Activated CD8-positive, alpha-beta T cell treated with anti-CD3 and anti-CD28 coated beads, Interleukin-2, amount 10 ng/mL, durations not matched to agents 7 days and 5 days (primary cell): ENCODE results near the gene TNS1. TPM values are rescaled to one million over a fixed set of nuclear protein-coding genes. Genes with fewer than 3 reads are reported as not detected.

Experiments used
- ATAC-seq: fragments of 150-1000 bp; cut with Tn5 transposase; one replicate; pipeline ENCODE4 v1.10.0; 2021; ENCODE audit warnings: moderate library complexity
- CTCF ChIA-PET: fragments of 350-600 bp; sonication (Branson Sonifier 250); formaldehyde crosslinking; loops from one replicate; lab custom pipeline; 2021; ENCODE audit warnings: antibody characterized with exemption; lab: Charles Lee
- POLR2A ChIA-PET: fragments of 350-600 bp; sonication (Branson Sonifier 250); formaldehyde crosslinking; loops from one replicate; lab custom pipeline; 2021; ENCODE audit warnings: antibody characterized with exemption; lab: Charles Lee
- DNase-seq: peaks from one replicate; pipeline ENCODE4 v3.0.0-alpha.2; 2020
- H3K27ac Mint-ChIP-seq: one replicate; pipeline ENCODE4 v1.8.0; 2021; ENCODE audit warnings: mild to moderate bottlenecking, mixed read lengths
- H3K27me3 Mint-ChIP-seq: one replicate; pipeline ENCODE4 v1.8.0; 2021; ENCODE audit warnings: low read depth, mixed read lengths
- H3K36me3 Mint-ChIP-seq: one replicate; pipeline ENCODE4 v1.8.0; 2021; ENCODE audit warnings: low read depth, mixed read lengths
- H3K4me1 Mint-ChIP-seq: one replicate; pipeline ENCODE4 v1.8.0; 2021; ENCODE audit warnings: low read depth, mixed read lengths
- H3K4me3 Mint-ChIP-seq: one replicate; pipeline ENCODE4 v1.8.0; 2021; ENCODE audit warnings: mild to moderate bottlenecking, mixed read lengths
- H3K9me3 Mint-ChIP-seq: one replicate; pipeline ENCODE4 v1.8.0; 2022; ENCODE audit warnings: mixed read lengths; ENCODE audit not compliant: insufficient read depth
- total RNA-seq, 2 experiments: library from RNA; stranded (reverse); gene quantifications; one replicate each; pipeline ENCODE4 v1.2.3, GENCODE V29; 2021

The TNS1 gene
- total RNA-seq, 2 experiments from 2014 or later, result 28.9 to 29.8 TPM

DNA sequence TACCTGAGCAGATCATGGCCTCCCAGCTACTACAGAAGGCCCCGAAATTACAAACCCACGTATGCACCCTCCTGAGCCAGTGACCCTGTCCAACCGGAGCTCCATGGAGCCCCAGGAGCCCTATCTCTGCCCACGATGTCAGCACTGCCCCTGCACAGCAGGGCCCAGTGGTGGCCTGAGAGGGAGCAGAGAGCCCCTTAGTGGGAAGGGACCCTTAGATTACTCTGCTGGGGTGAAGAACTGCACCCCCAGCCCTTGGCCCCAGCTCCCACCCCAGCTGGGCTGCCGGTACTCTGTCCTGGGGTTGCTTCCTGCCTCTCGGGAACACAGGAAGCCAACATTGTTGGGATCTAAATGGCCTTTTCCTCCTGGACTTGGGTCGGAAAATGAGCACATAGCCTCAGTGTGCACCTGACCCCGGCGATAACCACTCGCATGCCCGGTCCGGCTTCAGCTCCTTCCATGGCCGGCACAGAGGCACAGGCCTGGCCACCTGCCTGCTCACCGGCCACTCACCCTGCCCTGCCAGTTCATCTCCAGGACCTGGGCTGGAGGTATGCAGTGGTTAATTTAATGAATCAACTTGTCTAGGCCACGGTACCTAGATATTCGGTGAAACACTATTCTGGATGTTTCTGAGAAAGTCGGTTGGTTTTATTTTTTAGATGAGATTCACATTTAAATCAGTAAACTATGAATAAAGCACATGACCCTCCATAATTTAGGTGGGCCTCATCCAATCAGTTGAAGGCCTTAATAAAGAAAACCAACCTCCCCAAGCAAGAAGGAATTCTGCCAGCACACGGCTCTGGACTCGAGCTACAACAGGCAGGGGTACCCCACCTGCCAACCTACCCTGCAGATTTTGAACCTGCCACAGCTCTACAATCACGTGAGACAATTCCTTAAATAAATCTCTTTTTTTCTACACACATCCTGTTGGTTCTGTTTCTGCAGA, 19.2 kb downstream of the TNS1 start:
- ChIA-PET POLR2A (no interaction called here), CTCF (interaction anchor here (0.9 to 3.6 kb wide), 4 partner anchors 10 to 198 kb away, joined by 4 to 10 read pairs (median 8); no protein-coding TSS in a partner anchor)
- no peak overlapping the region for H3K27ac Mint-ChIP-seq
- no peak for DNase-seq
- no peaks in the 10 kb centered on the region for H3K4me1 Mint-ChIP-seq
- no peaks in the 10 kb centered on the region for H3K27me3 Mint-ChIP-seq
- H3K4me3 Mint-ChIP-seq, result no peak overlapping the region
- ATAC-seq, result no peak
- no peaks in the 10 kb centered on the region for H3K9me3 Mint-ChIP-seq
- H3K36me3 Mint-ChIP-seq, result no peaks in the 10 kb centered on the region

GRCh38 chr2:217981971-217982370, 20.8 kb downstream of the TNS1 start:
- no peaks in the 10 kb centered on the region for H3K4me1 Mint-ChIP-seq
- H3K27me3 Mint-ChIP-seq, result no peaks in the 10 kb centered on the region
- no peak overlapping the region for H3K27ac Mint-ChIP-seq
- ATAC-seq (no peak), DNase-seq (no peak)
- ChIA-PET POLR2A (no interaction called here), CTCF (interaction anchor here (3.6 kb wide), 1 partner anchor 12 kb away, joined by 10 read pairs; no protein-coding TSS in a partner anchor)
- no peaks in the 10 kb centered on the region for H3K36me3 Mint-ChIP-seq
- no peak overlapping the region for H3K4me3 Mint-ChIP-seq
- H3K9me3 Mint-ChIP-seq, result no peaks in the 10 kb centered on the region

DNA sequence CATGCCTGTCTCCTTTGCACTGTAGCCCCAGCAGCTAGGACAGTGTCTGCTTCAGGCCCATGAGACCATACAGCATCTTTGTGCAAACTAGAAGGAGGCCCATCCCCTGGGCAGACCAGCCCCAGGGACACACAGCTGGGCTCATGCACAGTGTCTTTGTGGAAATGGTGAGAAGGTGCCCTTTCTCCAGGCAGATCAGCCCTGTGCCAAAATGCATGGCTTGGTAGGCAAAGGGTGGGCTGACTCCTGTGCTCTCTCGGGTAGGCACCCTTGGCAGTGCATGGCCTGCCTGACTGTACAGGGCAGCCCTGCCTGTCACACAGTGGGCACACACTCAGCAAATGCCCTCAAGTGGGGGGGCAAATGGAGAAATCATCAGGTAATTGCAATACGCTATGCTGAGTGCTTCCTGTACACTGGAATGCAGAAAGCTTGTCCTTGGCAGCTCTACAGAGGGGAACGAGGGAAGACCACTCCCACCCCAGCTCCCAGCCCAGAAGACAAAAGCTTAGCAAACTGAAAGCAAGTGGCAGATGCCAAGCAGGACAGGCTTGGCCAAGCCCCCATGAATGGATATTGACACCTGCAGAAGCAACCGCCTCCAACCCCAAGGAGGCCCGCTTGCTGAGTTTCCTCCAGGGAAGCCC, 21.6 kb downstream of the TNS1 start:
- DNase-seq (no peak), ATAC-seq (no peak)
- no peaks in the 10 kb centered on the region for H3K27me3 Mint-ChIP-seq
- no peak overlapping the region for H3K27ac Mint-ChIP-seq
- H3K4me1 Mint-ChIP-seq, result no peaks in the 10 kb centered on the region
- H3K9me3 Mint-ChIP-seq, result no peaks in the 10 kb centered on the region
- ChIA-PET CTCF (interaction anchor here (0.8 kb wide), 1 partner anchor 195 kb away, joined by 3 read pairs; no protein-coding TSS in a partner anchor), POLR2A (no interaction called here)
- H3K36me3 Mint-ChIP-seq, result no peaks in the 10 kb centered on the region
- H3K4me3 Mint-ChIP-seq, result no peak overlapping the region

DNA sequence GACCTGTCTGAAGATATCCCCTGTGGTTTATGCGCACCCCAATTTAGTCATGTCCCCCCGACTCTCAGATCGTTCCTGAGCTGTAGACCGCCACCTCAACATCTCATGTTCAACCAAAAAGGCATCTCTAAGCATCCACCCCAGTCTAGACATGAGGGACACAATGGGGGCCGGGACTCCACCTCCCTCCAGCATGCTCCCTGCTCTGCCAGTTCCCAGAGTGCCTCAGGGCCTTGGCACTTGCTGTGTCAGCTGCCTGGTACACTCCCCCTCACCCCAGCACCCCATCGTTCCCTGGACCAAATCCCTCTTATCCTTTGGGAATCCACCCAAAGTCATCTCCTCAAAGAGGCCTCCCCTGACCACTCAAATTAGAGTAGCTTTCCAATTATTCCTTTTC, 22.2 kb downstream of the TNS1 start:
- Mint-ChIP-seq H3K4me1 (no peaks in the 10 kb centered on the region), H3K36me3 (no peaks in the 10 kb centered on the region), H3K27ac (no peak overlapping the region), H3K4me3 (no peak overlapping the region), H3K27me3 (no peaks in the 10 kb centered on the region), H3K9me3 (no peaks in the 10 kb centered on the region)
- DNase-seq, result no peak
- ChIA-PET POLR2A (no interaction called here), CTCF (interaction anchor here (0.8 kb wide), 1 partner anchor 195 kb away, joined by 3 read pairs; no protein-coding TSS in a partner anchor)
- ATAC-seq, result no peak

GRCh38 chr2:217980036-217980435, 22.8 kb downstream of the TNS1 start:
- DNase-seq (no peak), ATAC-seq (no peak)
- Mint-ChIP-seq H3K27me3 (no peaks in the 10 kb centered on the region), H3K4me1 (no peaks in the 10 kb centered on the region), H3K4me3 (no peak overlapping the region), H3K36me3 (no peaks in the 10 kb centered on the region), H3K9me3 (no peaks in the 10 kb centered on the region), H3K27ac (no peak overlapping the region)
- ChIA-PET POLR2A (no interaction called here), CTCF (no interaction called here)

DNA sequence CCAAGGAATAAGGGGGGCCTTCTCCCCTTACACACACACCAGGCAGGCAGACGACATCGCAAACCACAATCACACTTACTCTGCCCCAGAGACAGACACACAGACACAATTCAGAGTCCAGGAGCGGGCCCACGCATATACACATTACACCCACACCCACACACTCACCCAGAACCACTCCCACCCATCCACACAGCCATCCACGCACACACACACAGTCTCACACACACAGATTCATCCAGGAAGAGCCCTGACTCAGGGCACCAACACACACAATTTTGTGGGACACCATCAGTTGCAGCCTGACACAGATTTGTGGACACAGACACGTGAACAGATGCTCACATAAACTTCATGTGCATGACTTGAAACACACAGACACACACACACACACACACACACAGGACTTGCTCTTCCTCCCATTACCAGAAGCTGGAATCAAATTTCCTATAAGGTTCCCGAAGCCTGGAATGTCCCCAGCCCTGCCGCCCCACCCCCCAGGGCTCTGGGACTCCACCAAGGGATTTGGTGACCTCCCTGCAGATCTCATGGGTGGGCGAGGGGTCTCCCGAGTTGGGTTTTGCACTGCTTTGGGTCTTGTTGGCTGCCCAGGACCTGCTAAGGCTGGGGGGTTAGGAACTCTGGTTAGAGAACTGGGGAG, 23.5 kb downstream of the TNS1 start:
- CTCF ChIA-PET, result no interaction called here
- POLR2A ChIA-PET, result no interaction called here

GRCh38 chr2:217978536-217979150, 24.2 kb downstream of the TNS1 start:
- no peak for DNase-seq
- peaks cover 2% of the 10 kb centered on the region for H3K27me3 Mint-ChIP-seq
- no peaks in the 10 kb centered on the region for H3K9me3 Mint-ChIP-seq
- POLR2A ChIA-PET, result no interaction called here
- no peak for ATAC-seq
- CTCF ChIA-PET, result no interaction called here
- no peak overlapping the region for H3K4me3 Mint-ChIP-seq
- no peaks in the 10 kb centered on the region for H3K36me3 Mint-ChIP-seq
- H3K4me1 Mint-ChIP-seq, result no peaks in the 10 kb centered on the region
- no peak overlapping the region for H3K27ac Mint-ChIP-seq

More for the DNA sequence above, 23.5 kb downstream of the TNS1 start:
- no peaks in the 10 kb centered on the region for H3K9me3 Mint-ChIP-seq
- H3K27me3 Mint-ChIP-seq, result peaks cover 1% of the 10 kb centered on the region
- ATAC-seq, result no peak
- DNase-seq, result no peak
- no peak overlapping the region for H3K27ac Mint-ChIP-seq
- no peaks in the 10 kb centered on the region for H3K36me3 Mint-ChIP-seq
- no peak overlapping the region for H3K4me3 Mint-ChIP-seq
- no peaks in the 10 kb centered on the region for H3K4me1 Mint-ChIP-seq

DNA sequence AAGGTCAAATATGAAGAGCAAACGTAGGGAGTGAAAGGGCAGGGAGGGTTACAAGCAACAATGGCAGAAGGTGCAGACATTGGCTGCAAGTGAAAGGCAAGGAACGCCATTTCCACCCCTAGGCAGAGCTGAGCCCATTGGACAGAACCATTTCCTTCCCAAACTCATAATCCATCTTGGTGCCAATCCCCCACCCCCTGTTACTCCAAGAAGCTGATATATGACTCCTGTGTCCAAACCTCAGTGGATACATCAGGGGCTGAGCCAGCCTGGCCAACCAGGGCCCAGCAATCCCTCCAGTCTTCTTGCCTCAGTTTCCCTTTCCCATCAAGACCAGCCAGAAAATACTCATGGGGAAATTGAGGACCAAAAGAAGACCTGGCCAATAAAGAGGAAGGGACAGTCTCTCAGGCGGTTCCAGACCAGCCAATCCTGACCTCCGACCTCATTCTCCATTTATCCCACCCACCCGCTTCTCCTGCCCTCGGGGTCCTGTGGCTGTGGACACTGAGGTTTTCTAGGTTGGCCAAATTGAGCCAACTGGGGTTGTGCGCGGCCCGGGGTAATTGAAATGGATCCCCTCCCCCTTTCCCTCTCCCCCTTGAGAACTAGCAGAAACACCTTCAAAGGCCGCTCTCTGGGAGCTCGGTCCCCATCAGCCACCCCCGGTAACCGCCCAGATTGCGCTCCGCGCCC, 24.8 kb downstream of the TNS1 start:
- H3K36me3 Mint-ChIP-seq, result no peaks in the 10 kb centered on the region
- CTCF ChIA-PET, result no interaction called here
- H3K9me3 Mint-ChIP-seq, result no peaks in the 10 kb centered on the region
- POLR2A ChIA-PET, result no interaction called here
- no peak overlapping the region for H3K27ac Mint-ChIP-seq
- no peaks in the 10 kb centered on the region for H3K4me1 Mint-ChIP-seq
- H3K4me3 Mint-ChIP-seq, result no peak overlapping the region
- ATAC-seq, result no peak
- DNase-seq, result no peak
- H3K27me3 Mint-ChIP-seq, result peaks cover 7% of the 10 kb centered on the region

GRCh38 chr2:217976301-217976700, 26.5 kb downstream of the TNS1 start:
- Mint-ChIP-seq H3K4me1 (no peaks in the 10 kb centered on the region), H3K36me3 (no peaks in the 10 kb centered on the region), H3K4me3 (no peak overlapping the region), H3K9me3 (no peaks in the 10 kb centered on the region), H3K27ac (no peak overlapping the region), H3K27me3 (peaks cover 14% of the 10 kb centered on the region)
- POLR2A ChIA-PET, result no interaction called here
- CTCF ChIA-PET, result no interaction called here
- DNase-seq (no peak), ATAC-seq (no peak)

- ChIA-PET CTCF (interaction anchor here (0.7 kb wide), 1 partner anchor 190 kb away, joined by 3 read pairs; no protein-coding TSS in a partner anchor), POLR2A (interaction anchor here (0.6 kb wide), 1 partner anchor 140 kb away, joined by 3 read pairs; no protein-coding TSS in a partner anchor)
Observed at GRCh38 chr2:217975626-217976025, 27.2 kb downstream of the TNS1 start.

More at GRCh38 chr2:217975626-217976025, 27.2 kb downstream of the TNS1 start:
- Mint-ChIP-seq H3K4me1 (no peaks in the 10 kb centered on the region), H3K36me3 (no peaks in the 10 kb centered on the region), H3K9me3 (no peaks in the 10 kb centered on the region), H3K27me3 (peaks cover 18% of the 10 kb centered on the region), H3K27ac (no peak overlapping the region), H3K4me3 (no peak overlapping the region)
- ATAC-seq (no peak), DNase-seq (no peak)
